ENCODE results near the gene CENPV.

GRCh38 chr17:16345565-16345964 lies 7.7 kb downstream of the CENPV start:
- no peak for TF ChIP-seq GATA3 (IDR thresholded peaks at IDR 0.05; ENCODE audit: low read depth, low read length)
- TF ChIP-seq GATA2 (IDR thresholded peaks at IDR 0.05; ENCODE audit: low read depth, low read length), result no peak

Measured in SH-SY5Y (cell line).